Daoy (cell line): ENCODE results near the gene FUT2. TPM values are rescaled to one million over a fixed set of nuclear protein-coding genes. Genes with fewer than 3 reads are reported as not detected.
A peak's percentile ranks its signal among the peaks of the same experiment; 100 is the strongest.
"Not testable (repeated sequence)": the region's sequence is repeated elsewhere in the genome, so short reads cannot be mapped to it uniquely, and the experiment has no call there.

Source experiments
- DNase-seq: peaks from one replicate; pipeline ENCODE4 v3.0.0-alpha.2; 2015; ENCODE audit warnings: low read depth
- total RNA-seq: library from RNA; depleted of rRNA; stranded (reverse); fragments of >200 nt; shearing (Covaris generic); gene quantifications from 2 replicates; pipeline ENCODE4 v1.2.3, GENCODE V29; 2014; rRNA removed

FUT2 gene
- total RNA-seq = not detected in 2 replicates

DNA sequence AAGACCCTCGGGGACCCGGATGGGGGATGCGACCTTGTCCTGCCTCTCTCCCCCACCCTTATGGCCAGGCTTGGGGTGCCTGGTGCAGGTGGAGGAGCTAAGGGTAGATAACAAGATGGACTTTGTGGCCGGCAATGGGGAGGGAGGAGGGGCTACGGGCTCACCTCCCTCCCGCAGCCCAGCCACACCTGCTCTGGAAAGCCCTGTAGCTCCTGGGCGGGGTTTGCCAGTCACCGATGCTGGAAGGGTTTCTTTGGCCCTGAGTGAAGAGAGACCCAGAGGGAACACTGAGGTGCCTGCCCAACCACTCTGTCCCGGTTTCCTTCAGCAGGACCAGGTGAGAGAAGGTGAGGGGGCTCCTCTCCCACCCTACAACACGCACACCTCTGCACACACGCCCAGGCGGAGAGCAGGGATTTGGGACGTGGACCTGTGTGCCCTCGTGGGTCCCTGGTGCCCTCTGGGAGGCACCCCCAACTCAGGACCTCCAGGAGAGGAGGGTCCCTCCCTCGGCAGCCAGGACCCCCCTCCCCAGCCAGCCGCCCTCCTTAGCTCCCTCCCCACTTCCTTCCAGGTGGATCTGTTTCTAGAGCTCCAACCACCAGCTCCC is at the start of gene FUT2:
TSS of gene FUT2 (plus strand) at position 229 of the 610 bp plus-strand sequence. CDS start 6,986 bp downstream, outside the sequence.
- DNase-seq = no peak

DNA sequence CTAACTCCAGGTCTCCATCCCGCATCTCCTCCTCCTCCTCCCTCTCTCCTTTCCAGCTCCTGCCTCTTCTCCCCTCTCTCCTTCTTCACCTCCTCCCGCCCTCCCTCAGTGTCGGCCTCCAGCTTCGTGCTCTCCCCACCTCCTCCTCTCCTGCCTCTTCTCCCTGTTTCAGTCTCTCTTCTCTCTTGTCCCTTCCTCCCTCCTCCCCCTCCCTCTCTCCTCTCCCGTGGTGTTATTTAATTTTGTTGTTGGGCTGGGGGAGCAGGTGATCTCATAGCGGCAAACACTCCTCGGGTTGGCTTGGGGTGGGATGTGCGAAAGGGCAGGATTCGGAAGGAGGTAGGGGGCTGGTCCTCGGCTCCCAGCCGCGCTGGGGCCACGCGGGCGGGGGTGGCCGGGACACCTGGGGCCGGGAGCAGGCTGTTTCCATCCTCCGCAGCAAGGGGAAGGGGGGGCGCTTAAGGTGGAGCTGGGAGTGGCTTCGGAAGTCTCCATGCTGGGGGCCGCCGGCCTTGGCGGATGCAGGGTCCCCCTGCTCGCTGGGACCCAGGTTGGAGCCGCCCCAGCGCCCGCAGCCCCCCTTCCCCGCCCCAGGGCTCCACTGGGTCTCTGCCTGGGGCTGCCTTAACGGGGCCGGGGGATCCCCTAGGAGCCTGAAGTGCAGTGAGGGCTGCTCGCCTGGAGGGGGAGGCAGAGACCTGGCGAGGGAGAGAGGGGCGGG is 49.6 kb upstream of the FUT2 start, which contains the start of gene CA11:
TSS of gene CA11 (minus strand) at position 187 of the 721 bp plus-strand sequence. CDS start 555 bp downstream, outside the sequence.
- DNase-seq = peak; percentile 91

DNA sequence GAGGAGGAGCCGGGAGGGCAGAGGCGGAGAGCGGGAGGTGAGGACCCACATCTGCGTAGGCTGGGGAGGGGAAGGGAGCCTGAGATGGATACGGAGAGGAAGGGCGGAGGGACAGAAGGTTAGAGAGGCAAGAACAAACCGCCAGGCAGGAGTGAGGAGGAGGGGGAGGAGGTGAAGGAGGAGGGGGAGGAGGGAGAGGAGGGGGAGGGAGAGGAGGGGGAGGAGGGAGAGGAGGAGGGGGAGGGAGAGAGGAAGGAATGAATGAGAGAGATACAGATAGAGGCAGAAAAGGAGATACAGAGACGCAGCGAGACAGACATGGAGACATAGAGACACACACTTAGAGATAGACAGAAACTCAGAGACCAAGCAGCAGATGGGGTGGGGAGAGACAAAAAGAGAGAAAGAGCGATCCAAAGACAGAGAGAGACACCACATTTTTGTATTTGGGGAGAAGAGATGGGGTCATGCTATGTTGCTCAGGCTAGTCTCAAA is 49.0 kb upstream of the FUT2 start:
- no peak for DNase-seq

DNA sequence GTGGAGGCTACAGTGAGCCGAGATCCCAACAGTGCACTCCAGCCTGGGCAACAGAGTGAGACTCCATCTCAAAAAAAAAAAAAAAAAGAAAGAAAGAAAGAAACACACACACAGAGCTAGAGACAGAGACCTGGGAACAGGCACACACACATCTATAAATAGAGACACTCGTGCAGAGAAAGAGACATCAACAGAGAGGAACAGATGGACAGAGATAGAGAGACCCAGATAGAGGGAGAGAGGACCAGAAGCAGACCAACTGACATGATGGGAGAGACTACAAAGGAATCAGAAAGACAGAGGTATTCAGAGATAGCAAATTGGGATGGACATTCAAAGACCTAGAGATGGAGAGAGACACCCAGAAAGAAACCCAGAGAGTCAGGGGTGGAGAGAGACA is 47.6 kb upstream of the FUT2 start:
- DNase-seq = no peak

DNA sequence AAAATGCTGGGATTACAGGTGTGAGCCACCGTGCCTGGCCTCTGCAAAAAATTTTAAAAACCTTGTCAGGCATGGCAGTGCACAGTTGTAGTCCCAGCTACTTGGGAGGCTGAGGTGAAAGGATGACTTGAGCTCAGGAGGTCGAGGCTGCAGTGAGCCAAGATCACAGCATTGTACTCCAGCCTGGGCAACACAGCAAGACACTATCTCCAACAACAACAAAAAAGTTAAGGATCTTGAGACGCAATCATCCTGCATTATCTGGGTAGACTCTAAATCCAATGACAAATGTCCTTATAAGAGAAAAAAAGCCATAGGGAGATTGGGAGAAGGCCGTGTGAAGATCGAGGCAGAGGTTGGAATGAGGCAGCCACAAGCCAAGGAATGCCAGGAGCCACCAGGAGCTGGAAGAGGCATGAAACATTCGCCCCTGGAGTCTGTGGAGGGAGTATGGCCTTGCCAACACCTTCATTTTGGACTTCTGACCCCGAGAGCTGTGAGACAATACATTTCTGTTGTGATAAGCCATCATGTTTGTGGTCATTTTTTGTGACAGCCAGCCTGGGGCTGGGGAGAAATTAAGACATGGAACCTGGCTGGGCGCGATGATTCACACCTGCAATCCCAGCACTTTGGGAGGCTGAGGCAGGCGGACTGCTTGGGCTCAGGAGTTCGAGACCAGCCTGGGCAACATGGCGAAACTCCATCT is 44.6 kb upstream of the FUT2 start:
- no peak for DNase-seq

DNA sequence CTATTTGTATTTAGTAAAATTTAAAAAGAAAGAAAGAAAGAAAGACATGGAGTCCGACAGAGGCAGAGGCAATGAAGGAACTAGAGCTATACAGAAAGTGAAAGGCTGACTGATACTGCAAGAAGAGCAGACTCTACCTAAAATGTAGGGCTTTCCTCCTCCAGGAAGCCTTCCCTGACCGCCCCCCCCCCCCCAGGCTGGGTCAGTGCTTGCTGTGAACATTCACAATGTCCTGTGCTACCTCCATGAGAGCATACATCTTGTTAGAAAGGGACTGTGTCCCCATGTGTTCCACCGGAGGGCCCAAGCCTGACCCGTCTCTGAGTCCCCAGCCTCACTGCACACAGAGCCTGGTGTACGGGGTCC is 44.1 kb upstream of the FUT2 start:
- DNase-seq = no peak

DNA sequence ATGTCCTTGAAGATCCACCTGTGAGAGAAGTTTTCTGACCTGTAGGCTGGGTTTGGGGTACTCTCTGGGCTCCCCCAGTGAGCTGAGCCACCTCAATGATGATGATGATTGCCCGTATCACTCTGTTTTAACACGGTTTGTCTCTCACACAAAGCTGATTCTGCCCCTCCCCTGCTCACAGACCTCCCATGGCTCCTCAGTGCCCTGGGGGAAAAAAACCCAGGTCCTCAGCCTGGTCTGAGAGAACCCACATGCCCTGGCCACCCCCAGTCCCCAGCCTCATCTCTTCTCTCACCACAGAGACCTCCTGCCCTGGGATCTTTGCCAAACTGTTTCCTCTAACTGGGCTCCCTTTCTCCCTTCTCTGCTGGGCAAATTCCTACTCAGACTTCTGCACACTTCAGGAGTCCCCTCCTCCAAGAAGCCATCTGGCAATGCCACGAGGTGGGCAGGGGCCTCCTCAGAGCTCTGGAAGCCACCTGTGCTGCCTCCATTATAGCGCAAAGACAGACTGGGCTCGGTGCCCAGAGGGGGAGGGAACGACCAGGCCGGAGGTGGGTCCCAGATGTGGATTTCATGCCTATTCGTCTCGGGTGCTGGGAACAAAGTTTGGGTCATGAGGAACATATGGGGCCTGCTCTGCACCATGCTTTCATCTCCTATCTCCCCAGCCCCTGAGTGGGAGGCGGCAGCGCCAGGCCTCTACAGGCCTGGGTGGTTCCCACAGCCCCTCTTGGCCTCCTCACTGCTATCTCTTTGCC is 41.3 kb upstream of the FUT2 start:
- peak; percentile 4 for DNase-seq

DNA sequence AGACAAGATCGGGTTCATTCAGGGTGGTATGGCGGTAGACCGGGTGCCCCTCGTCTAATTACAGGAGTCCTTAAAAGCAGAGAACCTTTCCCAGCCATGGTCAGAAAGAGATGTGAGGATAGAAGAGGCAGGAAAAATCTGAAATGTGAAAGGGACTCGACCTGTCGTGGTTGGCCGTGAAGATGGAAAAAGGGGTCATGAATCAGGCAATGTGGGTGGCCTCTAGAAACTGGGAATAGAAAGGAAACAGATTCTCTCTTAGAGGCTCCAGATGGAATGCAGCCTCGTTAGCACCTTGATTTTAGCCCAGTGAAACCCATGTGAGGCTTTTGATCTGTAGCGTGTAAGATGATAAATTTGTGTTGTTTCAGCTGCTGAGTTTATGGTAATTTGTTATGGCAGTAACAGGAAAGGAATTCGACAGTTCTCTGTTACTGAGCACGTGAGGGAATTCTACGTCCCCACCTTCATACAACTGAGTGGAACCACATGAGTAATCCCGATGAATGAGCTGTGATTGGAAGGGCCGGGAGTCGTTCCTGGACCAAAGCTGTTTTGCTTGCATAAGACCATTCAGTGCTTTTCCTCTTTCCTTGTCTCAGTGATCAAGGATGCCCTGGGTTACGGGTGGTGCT is 38.8 kb upstream of the FUT2 start:
- peak; percentile 71 for DNase-seq

DNA sequence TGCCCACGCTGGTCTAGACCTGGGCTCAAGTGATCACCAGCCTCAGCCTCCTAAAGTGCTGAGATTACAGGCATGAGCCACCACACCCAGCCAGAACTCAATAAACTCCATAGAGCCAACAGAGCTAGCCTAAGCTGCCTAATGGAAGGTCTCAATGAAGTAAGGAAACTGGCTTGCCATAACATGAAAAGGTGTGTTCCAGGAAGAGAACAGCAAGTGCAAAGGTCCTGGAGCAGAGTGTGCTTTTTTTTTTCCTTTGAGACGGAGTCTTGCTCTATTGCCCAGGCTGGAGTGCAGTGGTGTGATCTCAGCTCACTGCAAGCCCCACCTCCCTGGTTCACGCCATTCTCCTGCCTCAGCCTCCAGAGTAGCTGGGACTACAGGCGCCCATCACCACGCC is 37.9 kb upstream of the FUT2 start:
- not testable (repeated sequence) for DNase-seq

DNA sequence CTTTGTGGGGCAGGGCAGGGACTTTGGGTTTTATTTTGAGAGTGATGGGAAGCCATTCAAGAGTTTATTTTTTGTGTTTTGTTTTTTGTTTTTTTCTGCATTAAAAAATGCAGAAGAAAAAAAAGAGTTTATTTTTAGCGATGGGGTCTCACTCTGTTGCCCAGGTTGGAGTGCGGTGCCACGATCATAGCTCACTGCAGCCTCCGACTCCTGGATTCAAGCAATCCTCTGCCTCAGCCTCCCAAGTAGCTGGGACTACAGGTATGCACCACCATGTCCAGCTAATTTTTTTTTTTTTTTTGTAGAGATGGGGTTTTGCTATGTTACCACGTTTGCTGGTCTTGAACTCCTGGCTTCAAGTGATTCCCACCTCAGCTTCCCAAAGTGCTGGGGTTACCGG is 37.3 kb upstream of the FUT2 start:
- no peak for DNase-seq

DNA sequence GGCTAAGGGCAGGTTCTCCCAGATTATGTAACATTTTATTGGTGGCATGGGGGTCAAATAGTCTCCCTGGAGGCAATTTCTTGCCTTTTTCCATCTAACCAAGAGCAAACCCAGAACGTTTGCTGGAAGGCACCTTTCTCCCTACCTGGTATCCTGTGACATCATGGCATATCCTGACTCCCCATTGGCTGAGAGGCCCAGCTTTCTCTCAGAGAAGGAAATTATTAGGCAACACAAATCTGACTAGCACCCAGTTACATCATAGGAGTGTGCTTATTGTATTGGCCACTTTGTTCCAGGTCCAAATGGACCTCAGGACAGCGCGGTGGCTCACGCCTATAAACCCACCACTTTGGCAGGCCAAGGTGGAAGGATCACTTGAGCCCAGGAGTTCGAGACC is 36.0 kb upstream of the FUT2 start:
- no peak for DNase-seq

DNA sequence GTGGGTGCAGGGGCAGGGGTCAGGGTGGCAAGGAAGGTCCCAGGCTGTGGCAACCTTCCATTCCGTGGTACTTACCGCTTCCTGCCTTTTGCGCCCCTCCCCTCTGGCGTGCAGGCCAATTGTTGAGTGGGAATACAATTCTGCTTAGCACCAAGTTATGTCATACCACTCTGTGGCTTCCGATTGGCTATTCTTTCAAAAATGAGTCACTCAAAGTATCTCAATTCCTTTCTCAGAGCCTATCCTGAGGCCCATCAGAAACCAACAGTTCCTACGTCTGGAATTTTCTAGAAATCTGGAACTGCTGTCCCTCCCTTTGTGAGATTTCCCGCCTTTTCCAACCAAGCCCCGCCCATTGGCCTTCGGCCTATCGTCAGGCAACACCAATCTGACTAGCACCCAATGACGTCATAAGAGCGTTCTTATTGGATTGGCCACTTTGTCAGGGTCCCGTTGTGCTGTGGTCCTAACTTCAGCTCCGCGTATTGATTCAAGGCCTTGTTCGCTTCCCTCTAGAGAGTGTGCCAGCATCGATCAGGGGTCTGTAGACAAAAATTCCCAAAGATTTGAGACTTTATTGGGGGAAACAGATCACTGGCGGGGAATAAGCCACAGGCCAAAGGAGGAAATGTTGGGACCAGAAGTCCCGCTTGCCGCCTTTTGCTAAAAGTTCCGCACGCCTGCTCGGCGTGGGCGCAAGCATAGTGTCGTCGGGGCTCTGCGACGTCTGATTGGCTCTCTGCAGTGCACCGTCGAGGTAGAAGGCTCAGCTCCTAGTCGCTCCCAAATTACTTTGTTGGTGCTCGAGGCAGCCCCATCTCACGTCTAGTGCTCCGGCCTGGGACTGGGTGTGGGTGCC is 34.7 kb upstream of the FUT2 start:
- DNase-seq = peak; percentile 89

DNA sequence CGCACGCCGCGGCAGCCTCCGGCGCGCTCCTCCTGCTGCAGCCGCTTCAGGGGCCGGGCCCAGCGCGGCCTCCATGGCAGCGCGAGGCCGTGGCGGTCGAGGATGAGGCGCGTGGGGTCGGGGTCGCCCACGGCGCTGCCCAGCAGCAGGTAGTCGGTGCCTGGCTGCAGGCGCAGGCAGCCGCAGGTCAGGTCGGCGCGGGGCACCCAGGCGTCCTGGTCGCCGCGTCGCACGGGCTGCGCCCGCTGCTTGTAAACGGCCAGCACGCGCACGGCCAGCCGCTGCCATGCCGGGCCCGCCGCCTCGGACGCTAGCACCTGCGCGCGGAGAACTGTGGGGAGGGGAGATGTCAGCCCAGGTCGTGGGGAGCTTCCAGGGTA is 34.1 kb upstream of the FUT2 start:
- no peak for DNase-seq

DNA sequence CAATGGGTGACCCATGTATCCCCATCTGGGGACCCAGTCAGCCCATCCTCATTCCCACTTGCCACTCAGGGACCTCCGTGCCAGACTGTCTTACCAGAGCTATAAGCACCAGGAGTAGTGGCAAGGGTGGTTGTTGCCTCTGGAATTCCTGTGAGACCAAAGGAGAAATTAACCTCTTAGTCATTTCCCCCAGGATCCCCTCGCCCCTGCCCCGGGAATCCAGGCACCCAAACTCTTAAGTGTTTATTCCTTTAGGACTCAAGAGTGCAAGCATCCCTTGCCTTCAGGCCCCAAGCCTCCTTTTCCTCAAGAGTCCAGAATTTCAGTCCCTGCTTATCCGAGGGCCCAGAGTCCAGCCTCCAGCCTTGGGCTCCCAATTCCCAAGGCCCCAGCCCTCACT is 32.1 kb upstream of the FUT2 start:
- no peak for DNase-seq

DNA sequence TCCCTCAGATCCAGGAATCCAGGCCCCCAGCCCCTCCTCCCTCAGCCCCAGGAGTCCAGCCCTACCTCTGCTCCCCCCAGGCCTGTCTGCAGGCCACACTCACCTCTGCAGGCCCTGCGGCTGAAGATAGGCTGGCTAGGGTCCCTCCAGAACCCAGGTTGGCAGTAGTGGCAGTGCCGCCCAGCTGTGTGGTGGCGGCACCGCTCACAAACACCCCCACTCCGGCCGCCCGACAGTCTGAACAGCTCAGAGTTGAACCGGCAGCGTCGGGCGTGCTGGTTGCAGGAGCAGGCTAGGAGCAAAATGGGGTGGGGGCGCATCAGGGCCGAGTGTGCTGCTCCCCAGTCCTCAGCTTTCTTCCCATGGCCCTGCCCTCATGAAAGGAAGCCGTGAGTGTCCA is 31.3 kb upstream of the FUT2 start:
- DNase-seq = no peak

DNA sequence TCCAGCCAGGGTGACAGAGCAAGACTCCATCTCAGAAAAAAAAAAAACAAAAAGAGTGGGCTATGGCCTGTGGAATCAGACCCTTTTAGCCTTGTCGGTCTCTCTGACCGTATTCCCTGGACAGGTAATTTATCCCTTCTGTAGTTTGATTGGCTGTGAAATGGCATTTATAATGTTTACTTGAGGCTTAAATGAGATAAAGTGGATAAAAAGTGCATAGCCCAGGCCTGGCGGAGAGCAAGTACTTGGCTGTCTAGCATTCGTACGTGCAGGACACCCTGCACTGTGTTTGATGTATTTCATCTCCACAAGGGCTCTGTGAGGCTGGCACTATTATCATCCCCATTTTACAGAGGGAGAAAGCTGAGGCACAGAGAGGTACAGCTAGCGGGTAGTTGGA is 30.0 kb upstream of the FUT2 start:
- DNase-seq = no peak

DNA sequence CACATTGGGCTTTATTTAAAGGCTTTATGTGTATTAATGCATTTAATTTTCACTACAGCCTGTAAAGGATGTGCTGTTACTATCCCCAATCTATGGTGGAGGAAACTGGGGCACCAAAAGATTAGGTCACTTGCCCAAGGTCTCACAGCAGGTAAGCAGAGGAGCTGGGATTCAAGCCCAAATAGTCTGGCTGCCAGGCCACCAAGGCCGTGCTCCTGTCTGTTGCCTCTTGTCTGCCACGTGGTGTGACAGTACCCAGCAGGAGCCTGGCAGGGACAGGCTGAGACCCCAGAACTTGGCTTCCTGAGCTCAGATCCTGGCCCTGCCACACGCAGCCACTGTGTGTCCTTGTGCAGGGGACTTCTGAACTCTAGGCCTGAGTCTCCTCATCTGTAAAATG is 27.4 kb upstream of the FUT2 start:
- DNase-seq = no peak

DNA sequence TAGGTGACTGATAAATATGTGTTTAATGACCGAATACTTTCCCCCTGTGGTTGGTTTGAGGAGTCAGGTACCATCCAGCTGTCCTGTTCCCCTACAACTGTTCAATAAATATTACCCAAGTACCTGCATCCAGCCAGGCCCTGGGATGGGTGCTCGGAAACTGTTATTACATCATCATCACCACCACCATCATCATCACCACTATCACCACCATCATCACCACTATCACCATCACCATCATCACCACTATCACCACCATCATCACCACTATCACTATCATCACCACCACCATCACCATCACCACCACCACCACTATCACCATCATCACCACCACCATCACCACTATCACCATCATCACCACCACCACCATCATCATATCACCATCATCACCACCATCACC is 27.0 kb upstream of the FUT2 start:
- no peak for DNase-seq

DNA sequence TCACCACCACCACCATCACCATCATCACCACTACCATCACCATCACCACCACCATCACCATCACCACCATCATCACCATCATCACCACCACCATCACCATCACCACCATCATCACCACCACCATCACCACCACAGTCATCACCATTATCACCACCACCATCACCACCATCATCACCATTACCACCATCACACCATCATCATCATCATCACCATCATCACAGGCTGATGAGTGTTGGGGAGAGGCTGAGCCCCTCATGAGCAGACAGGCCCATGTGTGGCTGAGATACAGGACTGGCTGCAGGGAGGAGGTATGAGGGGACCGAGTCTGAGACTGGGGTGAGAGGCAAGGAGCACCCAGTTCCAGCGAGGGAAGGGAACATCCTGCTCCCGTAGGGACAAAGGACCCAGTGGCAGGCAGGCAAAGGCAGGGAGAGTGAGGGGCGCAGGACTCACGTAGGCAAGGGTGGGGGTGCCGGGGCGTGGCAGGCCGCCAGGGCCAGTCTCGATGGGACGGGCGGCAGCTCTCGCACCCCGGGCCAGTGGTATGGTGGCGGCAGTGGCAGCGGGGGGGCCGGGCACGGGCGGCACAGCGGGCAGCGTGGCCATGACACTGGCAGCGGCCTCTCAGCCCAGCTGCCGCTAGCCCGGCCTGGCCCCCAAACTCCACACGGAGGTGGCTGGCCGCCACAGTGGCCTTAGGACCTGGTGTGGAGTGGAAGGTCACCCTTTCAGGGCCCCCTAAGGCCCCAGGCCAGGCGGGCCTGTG is 25.7 kb upstream of the FUT2 start:
- DNase-seq = no peak
